ENCODE data around the gene LIFR.

The LIFR gene

GRCh38 chr5:38554403-38554802, 2.0 kb downstream of the LIFR start:
- H3K4me3 ChIP-seq (ENCODE audit: low read length): peak overlapping the region; percentile 67

DNA sequence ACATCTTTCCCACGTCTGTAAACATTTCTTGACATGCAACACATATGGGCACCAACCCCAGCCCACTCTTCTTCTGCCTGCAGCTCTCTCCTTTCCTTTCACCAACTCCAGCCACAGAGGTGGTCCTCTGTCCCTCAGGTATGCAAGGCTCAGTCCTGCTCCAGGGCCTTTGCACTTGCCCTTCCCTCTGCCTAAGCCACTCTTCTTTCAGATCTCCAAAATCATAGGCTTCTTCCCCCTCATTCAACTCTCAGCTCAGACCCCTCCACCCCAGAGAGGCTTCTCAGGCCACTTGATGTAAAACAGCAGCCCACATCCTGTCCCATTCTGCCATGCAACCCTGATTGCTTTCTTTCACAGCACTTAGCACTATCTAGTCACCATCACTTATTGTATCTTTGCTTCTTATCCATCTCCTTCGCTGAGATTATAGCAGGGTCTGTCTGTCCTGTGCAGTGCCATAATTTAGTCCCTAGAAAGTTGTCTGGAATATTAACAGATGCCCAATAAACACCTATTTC, 3.4 kb downstream of the LIFR start:
- H3K4me3 ChIP-seq (ENCODE audit: low read length): no peak overlapping the region
- no peaks in the 10 kb centered on the region for H3K27me3 ChIP-seq (ENCODE audit: insufficient read depth, low read length)
- H3K4me1 ChIP-seq (ENCODE audit: insufficient read depth, low read length): peaks cover 30% of the 10 kb centered on the region
- H3K9me3 ChIP-seq (ENCODE audit: low read length): no peaks in the 10 kb centered on the region
- no peak overlapping the region for H2AFZ ChIP-seq (ENCODE audit: low read depth, low read length)
- no peaks in the 10 kb centered on the region for H3K36me3 ChIP-seq (ENCODE audit: insufficient read depth, low read length)

More at GRCh38 chr5:38554403-38554802, 2.0 kb downstream of the LIFR start:
- H2AFZ ChIP-seq (ENCODE audit: low read depth, low read length): no peak overlapping the region
- no peaks in the 10 kb centered on the region for H3K36me3 ChIP-seq (ENCODE audit: insufficient read depth, low read length)
- H3K9me3 ChIP-seq (ENCODE audit: low read length): no peaks in the 10 kb centered on the region
- no peaks in the 10 kb centered on the region for H3K27me3 ChIP-seq (ENCODE audit: insufficient read depth, low read length)
- peaks cover 36% of the 10 kb centered on the region for H3K4me1 ChIP-seq (ENCODE audit: insufficient read depth, low read length)

GRCh38 chr5:38551030-38552017, 5.1 kb downstream of the LIFR start:
- H3K9me3 ChIP-seq (ENCODE audit: low read length): no peaks in the 10 kb centered on the region
- no peaks in the 10 kb centered on the region for H3K27me3 ChIP-seq (ENCODE audit: insufficient read depth, low read length)
- no peak overlapping the region for H2AFZ ChIP-seq (ENCODE audit: low read depth, low read length)
- peaks cover 27% of the 10 kb centered on the region for H3K4me1 ChIP-seq (ENCODE audit: insufficient read depth, low read length)
- no peak overlapping the region for H3K4me3 ChIP-seq (ENCODE audit: low read length)
- no peaks in the 10 kb centered on the region for H3K36me3 ChIP-seq (ENCODE audit: insufficient read depth, low read length)

- no peak overlapping the region for H3K4me3 ChIP-seq (ENCODE audit: low read length)
- H3K36me3 ChIP-seq (ENCODE audit: insufficient read depth, low read length): no peaks in the 10 kb centered on the region
- no peaks in the 10 kb centered on the region for H3K9me3 ChIP-seq (ENCODE audit: low read length)
- no peaks in the 10 kb centered on the region for H3K27me3 ChIP-seq (ENCODE audit: insufficient read depth, low read length)
- no peak overlapping the region for H2AFZ ChIP-seq (ENCODE audit: low read depth, low read length)
- H3K4me1 ChIP-seq (ENCODE audit: insufficient read depth, low read length): peaks cover 12% of the 10 kb centered on the region
These were observed 8.2 kb downstream of the LIFR start for GRCh38 chr5:38548064-38548759.

GRCh38 chr5:38547257-38547656, 9.2 kb downstream of the LIFR start:
- H3K4me3 ChIP-seq (ENCODE audit: low read length): no peak overlapping the region
- no peaks in the 10 kb centered on the region for H3K27me3 ChIP-seq (ENCODE audit: insufficient read depth, low read length)
- no peaks in the 10 kb centered on the region for H3K9me3 ChIP-seq (ENCODE audit: low read length)
- no peaks in the 10 kb centered on the region for H3K36me3 ChIP-seq (ENCODE audit: insufficient read depth, low read length)
- H2AFZ ChIP-seq (ENCODE audit: low read depth, low read length): no peak overlapping the region
- peaks cover 6% of the 10 kb centered on the region for H3K4me1 ChIP-seq (ENCODE audit: insufficient read depth, low read length)

DNA sequence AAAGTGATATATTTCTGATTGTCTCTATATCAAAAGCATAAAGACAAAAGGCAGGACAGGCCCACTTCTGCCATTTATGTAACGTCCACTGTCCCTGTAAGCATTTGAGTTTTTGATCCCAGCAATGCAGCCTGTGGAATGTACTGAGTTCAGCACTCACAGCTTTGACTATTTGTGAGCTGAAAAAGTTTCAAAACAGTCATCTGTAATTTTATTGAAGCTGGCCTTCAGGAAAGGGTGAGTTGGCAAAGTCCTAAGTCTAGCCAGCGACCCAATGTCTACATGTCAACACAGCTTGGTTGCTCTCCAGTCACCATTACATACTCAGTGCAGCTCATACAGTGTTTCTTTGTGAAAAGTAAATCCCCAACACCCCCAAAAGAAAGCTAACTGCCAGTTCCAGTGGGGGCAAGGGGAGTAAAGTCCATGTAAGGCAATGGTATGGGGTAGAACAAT, 9.7 kb downstream of the LIFR start:
- H3K9me3 ChIP-seq (ENCODE audit: low read length): no peaks in the 10 kb centered on the region
- no peaks in the 10 kb centered on the region for H3K36me3 ChIP-seq (ENCODE audit: insufficient read depth, low read length)
- H3K4me1 ChIP-seq (ENCODE audit: insufficient read depth, low read length): peaks cover 6% of the 10 kb centered on the region
- no peak overlapping the region for H2AFZ ChIP-seq (ENCODE audit: low read depth, low read length)
- H3K27me3 ChIP-seq (ENCODE audit: insufficient read depth, low read length): no peaks in the 10 kb centered on the region
- H3K4me3 ChIP-seq (ENCODE audit: low read length): no peak overlapping the region

DNA sequence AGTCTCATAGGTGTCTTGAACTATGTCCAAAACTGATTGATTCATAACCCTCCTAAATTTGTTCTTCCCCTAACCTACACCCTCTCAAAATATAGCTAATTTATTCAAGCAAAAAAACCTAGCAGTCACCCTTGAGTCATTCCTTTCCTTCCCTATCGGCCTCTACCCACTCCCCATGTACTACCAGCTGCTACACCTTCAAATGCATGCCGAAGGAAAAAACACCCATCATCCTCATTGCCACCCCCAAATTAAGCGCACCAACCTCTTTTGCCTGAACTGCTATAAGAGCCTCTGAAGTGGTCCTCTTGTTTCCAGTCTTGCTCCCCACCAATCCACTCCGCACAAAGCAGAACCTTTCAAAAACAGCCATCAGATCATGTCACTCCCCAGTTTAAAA, 12.6 kb downstream of the LIFR start:
- no peaks in the 10 kb centered on the region for H3K36me3 ChIP-seq (ENCODE audit: insufficient read depth, low read length)
- no peak overlapping the region for H3K4me3 ChIP-seq (ENCODE audit: low read length)
- no peaks in the 10 kb centered on the region for H3K9me3 ChIP-seq (ENCODE audit: low read length)
- peaks cover 3% of the 10 kb centered on the region for H3K4me1 ChIP-seq (ENCODE audit: insufficient read depth, low read length)
- no peaks in the 10 kb centered on the region for H3K27me3 ChIP-seq (ENCODE audit: insufficient read depth, low read length)
- H2AFZ ChIP-seq (ENCODE audit: low read depth, low read length): no peak overlapping the region

GRCh38 chr5:38543074-38543473, 13.4 kb downstream of the LIFR start:
- H3K9me3 ChIP-seq (ENCODE audit: low read length): no peaks in the 10 kb centered on the region
- H3K4me1 ChIP-seq (ENCODE audit: insufficient read depth, low read length): peaks cover 3% of the 10 kb centered on the region
- no peak overlapping the region for H3K4me3 ChIP-seq (ENCODE audit: low read length)
- no peak overlapping the region for H2AFZ ChIP-seq (ENCODE audit: low read depth, low read length)
- no peaks in the 10 kb centered on the region for H3K27me3 ChIP-seq (ENCODE audit: insufficient read depth, low read length)
- no peaks in the 10 kb centered on the region for H3K36me3 ChIP-seq (ENCODE audit: insufficient read depth, low read length)

DNA sequence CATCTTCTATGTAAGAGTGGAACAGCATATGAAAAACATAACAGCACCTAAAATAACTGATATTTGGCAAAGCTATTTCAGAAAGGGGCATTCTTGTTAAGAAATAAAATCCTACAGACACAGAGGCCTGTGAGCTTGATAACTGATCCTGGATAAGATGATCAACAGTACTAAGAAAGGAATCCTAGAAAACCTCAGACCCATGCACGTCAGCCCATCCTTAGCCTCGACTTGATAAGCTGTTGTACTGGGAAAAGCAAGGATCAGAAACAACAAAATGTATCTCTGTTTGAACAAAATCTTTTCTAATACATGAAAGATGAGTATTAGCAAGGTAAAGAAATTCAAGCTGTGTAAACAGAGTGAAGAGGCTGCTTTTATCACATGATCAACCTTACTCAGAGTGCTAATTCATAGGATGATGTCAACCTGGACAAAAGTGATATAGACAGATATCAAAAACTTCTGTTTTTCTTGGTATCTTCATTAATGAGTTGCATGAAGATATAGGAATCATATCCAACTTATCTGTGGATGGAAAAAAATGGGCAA, 15.2 kb downstream of the LIFR start:
- Histone ChIP-seq H3K27me3 (ENCODE audit: insufficient read depth, low read length) (no peaks in the 10 kb centered on the region), H3K36me3 (ENCODE audit: insufficient read depth, low read length) (no peaks in the 10 kb centered on the region), H2AFZ (ENCODE audit: low read depth, low read length) (no peak overlapping the region), H3K4me1 (ENCODE audit: insufficient read depth, low read length) (no peaks in the 10 kb centered on the region), H3K9me3 (ENCODE audit: low read length) (no peaks in the 10 kb centered on the region), H3K4me3 (ENCODE audit: low read length) (no peak overlapping the region)

DNA sequence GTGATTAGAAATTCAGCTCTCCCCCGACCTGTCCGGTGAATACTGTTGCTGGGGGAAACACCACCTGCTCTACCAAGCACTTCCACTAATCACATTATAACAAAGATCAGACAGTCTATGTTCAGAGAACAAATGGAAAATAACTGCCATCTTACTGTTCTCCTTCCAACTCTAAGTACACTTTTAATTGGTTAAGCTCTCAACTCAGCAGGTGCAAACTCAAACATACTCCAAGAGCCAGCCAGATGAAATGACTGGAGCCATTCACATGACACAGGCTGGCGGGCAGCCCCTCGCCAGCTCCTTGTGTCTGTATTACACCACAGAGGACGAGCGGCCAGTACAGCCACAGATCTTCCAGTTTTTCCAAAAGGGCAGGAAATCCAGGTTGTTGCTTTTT, 16.1 kb downstream of the LIFR start:
- H3K9me3 ChIP-seq (ENCODE audit: low read length): no peaks in the 10 kb centered on the region
- H2AFZ ChIP-seq (ENCODE audit: low read depth, low read length): no peak overlapping the region
- no peak overlapping the region for H3K4me3 ChIP-seq (ENCODE audit: low read length)
- no peaks in the 10 kb centered on the region for H3K36me3 ChIP-seq (ENCODE audit: insufficient read depth, low read length)
- no peaks in the 10 kb centered on the region for H3K27me3 ChIP-seq (ENCODE audit: insufficient read depth, low read length)
- no peaks in the 10 kb centered on the region for H3K4me1 ChIP-seq (ENCODE audit: insufficient read depth, low read length)

DNA sequence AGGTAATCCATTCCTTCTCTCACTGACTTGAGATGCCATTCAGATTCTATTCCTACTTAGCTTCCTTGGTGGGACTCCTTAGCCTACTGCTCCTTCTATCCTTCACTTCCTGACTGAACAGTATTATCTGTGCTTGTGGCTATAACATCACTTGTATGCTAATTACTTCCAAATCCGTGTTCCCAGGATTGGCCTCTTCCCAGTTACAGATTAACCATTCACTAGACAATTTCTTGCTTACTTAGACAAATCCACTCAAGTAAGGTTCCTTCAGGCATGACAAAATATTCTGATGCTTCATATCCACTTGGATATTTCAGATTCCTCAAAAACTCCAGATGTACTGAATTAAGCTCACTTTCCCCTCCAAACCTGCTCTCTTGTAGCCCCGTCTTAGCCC, 18.3 kb downstream of the LIFR start:
- Histone ChIP-seq H2AFZ (ENCODE audit: low read depth, low read length) (no peak overlapping the region), H3K4me1 (ENCODE audit: insufficient read depth, low read length) (peaks cover 13% of the 10 kb centered on the region), H3K27me3 (ENCODE audit: insufficient read depth, low read length) (no peaks in the 10 kb centered on the region), H3K4me3 (ENCODE audit: low read length) (no peak overlapping the region), H3K9me3 (ENCODE audit: low read length) (no peaks in the 10 kb centered on the region), H3K36me3 (ENCODE audit: insufficient read depth, low read length) (no peaks in the 10 kb centered on the region)

DNA sequence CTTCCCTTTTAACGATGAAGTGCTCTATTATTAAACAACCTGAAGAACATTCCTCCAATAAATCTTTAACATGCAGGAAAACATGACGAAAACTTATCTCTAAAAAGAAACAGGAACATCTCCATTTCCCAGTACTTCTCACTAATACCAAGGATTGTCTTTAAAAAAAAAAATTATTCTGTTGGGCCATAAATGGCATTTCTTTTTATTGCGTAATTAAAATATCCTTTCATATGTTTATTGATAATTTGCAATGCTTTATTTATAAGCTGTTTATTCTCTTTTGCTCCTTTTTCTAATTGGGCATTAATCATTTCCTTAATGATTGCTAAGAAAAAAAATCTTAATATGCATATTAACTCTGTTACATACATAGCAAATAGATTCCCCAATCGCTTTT, 18.9 kb downstream of the LIFR start:
- no peaks in the 10 kb centered on the region for H3K27me3 ChIP-seq (ENCODE audit: insufficient read depth, low read length)
- no peaks in the 10 kb centered on the region for H3K9me3 ChIP-seq (ENCODE audit: low read length)
- no peak overlapping the region for H2AFZ ChIP-seq (ENCODE audit: low read depth, low read length)
- H3K36me3 ChIP-seq (ENCODE audit: insufficient read depth, low read length): no peaks in the 10 kb centered on the region
- H3K4me3 ChIP-seq (ENCODE audit: low read length): no peak overlapping the region
- H3K4me1 ChIP-seq (ENCODE audit: insufficient read depth, low read length): peaks cover 20% of the 10 kb centered on the region

- no peak overlapping the region for H3K4me3 ChIP-seq (ENCODE audit: low read length)
- no peak overlapping the region for H2AFZ ChIP-seq (ENCODE audit: low read depth, low read length)
- H3K27me3 ChIP-seq (ENCODE audit: insufficient read depth, low read length): no peaks in the 10 kb centered on the region
- H3K9me3 ChIP-seq (ENCODE audit: low read length): no peaks in the 10 kb centered on the region
- H3K36me3 ChIP-seq (ENCODE audit: insufficient read depth, low read length): no peaks in the 10 kb centered on the region
- peaks cover 25% of the 10 kb centered on the region for H3K4me1 ChIP-seq (ENCODE audit: insufficient read depth, low read length)
These were observed 19.5 kb downstream of the LIFR start for GRCh38 chr5:38536968-38537367.

Data from neuron (in vitro differentiated cells).